CD4-positive, alpha-beta T cell treated with Interleukin-6 at 100 ng/mL for 8 hours (primary cell): ENCODE measurements around the gene PHAF1.

Experiments
- DNase-seq: peaks from one replicate; pipeline ENCODE4 v3.0.0-alpha.2; 2020; ENCODE audit warnings: mixed read lengths, low spot score

The PHAF1 gene

DNA sequence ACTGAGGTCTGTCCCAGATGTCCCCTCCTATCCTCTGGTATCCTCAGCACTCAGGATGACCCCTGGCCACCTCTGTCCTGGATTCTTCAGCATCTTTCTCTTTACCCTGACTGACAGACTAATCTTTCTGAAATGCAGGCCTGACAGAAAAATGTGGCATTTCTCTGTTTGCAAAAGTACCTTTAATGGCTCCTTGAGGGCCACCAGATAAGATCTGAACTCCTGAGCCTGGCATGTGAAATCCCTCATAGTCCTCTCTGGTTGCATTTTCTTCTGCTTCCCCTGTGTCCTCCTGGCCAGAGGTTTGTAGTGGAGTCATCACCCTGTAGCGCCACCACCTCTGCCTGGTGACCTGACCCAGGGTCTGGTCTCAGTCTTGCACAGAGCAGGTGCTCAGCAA is 87.1 kb downstream of the PHAF1 start:
- DNase-seq, result no peak

DNA sequence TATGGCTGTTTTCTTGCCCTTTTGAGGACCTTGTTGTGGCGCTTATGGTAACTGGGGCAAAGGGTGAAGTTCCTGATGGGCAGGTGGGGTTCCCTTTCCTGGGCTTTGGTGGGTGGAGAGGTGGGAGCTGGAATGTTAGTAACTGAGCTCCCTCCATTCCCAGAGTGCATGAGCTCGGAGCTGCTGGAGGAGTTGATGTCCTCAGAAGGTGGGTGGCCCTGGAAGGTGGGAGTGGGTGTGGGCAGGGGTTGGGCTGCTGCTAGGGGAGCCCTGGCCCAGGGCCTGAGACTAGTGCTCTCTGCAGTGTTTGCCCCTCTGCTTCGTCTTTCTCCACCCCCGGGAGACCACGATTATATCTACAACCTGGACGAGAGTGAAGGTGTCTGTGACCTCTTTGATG is 88.0 kb downstream of the PHAF1 start:
- DNase-seq, result no peak
